ENCODE measurements around the gene SMIM34.
"Not testable (repeated sequence)": the region's sequence is repeated elsewhere in the genome, so short reads cannot be mapped to it uniquely, and the experiment has no call there.

Gene SMIM34

DNA sequence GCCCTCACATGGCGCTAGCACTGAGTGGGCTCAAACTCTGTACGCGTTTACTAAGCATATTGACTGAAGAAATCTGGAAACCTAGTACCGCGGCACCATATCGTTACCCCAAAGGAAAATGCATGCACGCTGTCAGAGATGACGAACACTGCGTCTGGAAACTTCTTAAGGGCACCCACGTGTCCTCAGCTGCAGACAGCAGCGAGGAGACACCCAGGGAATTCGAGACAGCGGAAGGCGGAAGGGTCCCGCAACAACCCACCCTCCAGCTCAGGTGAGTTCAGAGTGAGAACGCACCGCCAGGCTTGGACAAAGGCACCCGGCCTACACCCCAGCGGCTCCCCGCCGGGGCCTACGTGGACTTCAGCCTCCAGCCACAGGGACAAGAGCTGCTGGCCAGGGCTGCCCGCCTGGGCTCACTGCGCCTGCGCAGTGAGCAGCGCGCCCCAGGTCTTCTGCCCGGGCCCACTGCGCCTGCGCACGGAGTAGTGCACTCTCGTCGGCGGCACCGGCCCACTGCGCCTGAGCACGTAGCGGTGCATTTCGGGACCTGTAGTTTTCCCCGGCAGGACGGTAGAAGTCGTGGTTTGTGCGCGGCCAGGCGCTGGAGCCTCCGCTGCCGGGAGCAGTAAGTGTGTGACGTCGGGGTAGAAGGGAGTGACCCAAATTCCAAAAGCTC, 48.7 kb downstream of the SMIM34 start, which contains the start of gene SMIM11:
Gene SMIM11, plus strand, starts transcription at position 568 of the 679 bp plus-strand sequence. CDS start 3,998 bp downstream, outside the sequence.
- not testable (repeated sequence) for H3K4me3 ChIP-seq (IDR thresholded peaks at IDR 0.05; ENCODE audit: insufficient read depth, low read depth, low read length); H3K79me2 ChIP-seq (ENCODE audit: insufficient read depth, low read depth); H3K36me3 ChIP-seq (ENCODE audit: insufficient read depth); H3K9ac ChIP-seq; H3K4me2 ChIP-seq; H3K27ac ChIP-seq; H2AFZ ChIP-seq (ENCODE audit: low read depth); H3K4me1 ChIP-seq (ENCODE audit: low read depth, poor library complexity, severe bottlenecking); H4K20me1 ChIP-seq (ENCODE audit: insufficient read depth); H3K27me3 ChIP-seq (ENCODE audit: insufficient read depth, low read depth)

DNA sequence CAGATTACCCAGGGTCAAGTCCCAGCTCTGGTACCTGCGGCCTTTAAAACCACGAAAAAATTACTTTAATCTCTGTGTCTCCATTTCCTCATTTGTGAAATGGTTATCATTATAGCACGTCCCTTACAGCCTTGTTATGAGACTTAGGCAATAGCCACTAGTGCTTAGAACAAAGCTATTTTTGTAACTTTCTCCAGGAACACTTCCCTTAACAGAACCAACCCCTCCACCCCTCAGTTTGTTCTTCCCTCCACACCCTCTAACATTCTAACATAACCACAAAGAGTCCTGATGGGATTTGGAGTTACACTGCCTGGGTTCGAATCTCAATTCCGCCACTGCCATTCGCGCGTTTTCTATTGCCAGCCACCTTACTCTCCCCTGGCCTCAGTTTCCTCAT, 49.3 kb downstream of the SMIM34 start:
- H3K4me2 ChIP-seq; H2AFZ ChIP-seq (ENCODE audit: low read depth); H4K20me1 ChIP-seq (ENCODE audit: insufficient read depth); H3K79me2 ChIP-seq (ENCODE audit: insufficient read depth, low read depth); H3K4me1 ChIP-seq (ENCODE audit: low read depth, poor library complexity, severe bottlenecking); H3K27ac ChIP-seq; H3K27me3 ChIP-seq (ENCODE audit: insufficient read depth, low read depth); H3K36me3 ChIP-seq (ENCODE audit: insufficient read depth); H3K4me3 ChIP-seq (IDR thresholded peaks at IDR 0.05; ENCODE audit: insufficient read depth, low read depth, low read length); H3K9ac ChIP-seq: not testable (repeated sequence)

DNA sequence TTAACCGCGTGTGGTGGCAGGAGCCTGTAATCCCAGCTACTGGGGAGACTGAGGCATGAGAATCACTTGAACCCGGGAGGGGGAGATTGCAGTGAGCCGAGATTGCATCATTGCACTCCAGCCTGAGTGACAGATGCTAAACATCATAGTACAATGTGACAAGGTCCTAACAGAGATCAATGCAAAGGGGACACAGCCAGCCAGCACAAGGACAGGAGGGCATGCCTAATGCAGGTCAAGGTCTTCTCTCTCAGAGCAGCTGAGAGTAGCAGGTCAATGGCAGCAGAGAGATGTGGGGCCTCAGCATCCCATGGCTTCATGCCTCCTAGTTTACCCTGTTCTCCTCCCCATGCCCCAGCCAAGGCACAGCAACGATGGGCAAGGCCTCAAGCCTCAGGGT, 51.4 kb downstream of the SMIM34 start:
- H3K4me3 ChIP-seq (IDR thresholded peaks at IDR 0.05; ENCODE audit: insufficient read depth, low read depth, low read length): no peak overlapping the region
- TF ChIP-seq, protein P1, sequence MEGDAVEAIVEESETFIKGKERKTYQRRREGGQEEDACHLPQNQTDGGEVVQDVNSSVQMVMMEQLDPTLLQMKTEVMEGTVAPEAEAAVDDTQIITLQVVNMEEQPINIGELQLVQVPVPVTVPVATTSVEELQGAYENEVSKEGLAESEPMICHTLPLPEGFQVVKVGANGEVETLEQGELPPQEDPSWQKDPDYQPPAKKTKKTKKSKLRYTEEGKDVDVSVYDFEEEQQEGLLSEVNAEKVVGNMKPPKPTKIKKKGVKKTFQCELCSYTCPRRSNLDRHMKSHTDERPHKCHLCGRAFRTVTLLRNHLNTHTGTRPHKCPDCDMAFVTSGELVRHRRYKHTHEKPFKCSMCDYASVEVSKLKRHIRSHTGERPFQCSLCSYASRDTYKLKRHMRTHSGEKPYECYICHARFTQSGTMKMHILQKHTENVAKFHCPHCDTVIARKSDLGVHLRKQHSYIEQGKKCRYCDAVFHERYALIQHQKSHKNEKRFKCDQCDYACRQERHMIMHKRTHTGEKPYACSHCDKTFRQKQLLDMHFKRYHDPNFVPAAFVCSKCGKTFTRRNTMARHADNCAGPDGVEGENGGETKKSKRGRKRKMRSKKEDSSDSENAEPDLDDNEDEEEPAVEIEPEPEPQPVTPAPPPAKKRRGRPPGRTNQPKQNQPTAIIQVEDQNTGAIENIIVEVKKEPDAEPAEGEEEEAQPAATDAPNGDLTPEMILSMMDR (conservative IDR thresholded peaks at IDR 0.05; ENCODE audit: low read depth, low read length): no peak
- H4K20me1 ChIP-seq (ENCODE audit: insufficient read depth): no peaks in the 10 kb centered on the region
- no peaks in the 10 kb centered on the region for H3K79me2 ChIP-seq (ENCODE audit: insufficient read depth, low read depth)
- H3K27ac ChIP-seq: no peak overlapping the region
- H3K9ac ChIP-seq: no peak overlapping the region
- H2AFZ ChIP-seq (ENCODE audit: low read depth): no peak overlapping the region
- H3K36me3 ChIP-seq (ENCODE audit: insufficient read depth): no peaks in the 10 kb centered on the region
- no peak overlapping the region for H3K4me2 ChIP-seq
- no peaks in the 10 kb centered on the region for H3K27me3 ChIP-seq (ENCODE audit: insufficient read depth, low read depth)
- H3K4me1 ChIP-seq (ENCODE audit: low read depth, poor library complexity, severe bottlenecking): no peaks in the 10 kb centered on the region

DNA sequence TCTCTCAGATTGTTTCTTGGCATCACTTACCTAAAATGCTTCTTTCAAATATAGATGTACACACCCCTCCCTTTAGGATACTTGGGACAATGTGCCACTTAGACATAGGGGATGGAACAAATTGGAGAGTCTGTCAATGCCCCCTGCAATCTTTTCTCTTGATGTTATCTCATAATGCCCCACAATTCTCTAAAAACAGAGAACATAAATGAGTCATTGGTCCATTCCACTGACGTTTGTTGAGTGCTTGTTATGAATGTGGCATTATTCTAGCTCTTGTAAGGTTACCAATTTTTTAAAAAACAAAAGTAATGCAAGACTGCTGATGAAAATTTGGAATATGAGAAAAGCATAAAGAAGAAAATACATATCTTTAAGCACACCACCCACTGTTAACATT, 54.0 kb downstream of the SMIM34 start:
- Histone ChIP-seq H3K4me2 (no peak overlapping the region), H3K27ac (no peak overlapping the region), H2AFZ (ENCODE audit: low read depth) (no peak overlapping the region), H3K9ac (no peak overlapping the region), H4K20me1 (ENCODE audit: insufficient read depth) (no peaks in the 10 kb centered on the region), H3K4me3 (IDR thresholded peaks at IDR 0.05; ENCODE audit: insufficient read depth, low read depth, low read length) (no peak overlapping the region), H3K4me1 (ENCODE audit: low read depth, poor library complexity, severe bottlenecking) (no peaks in the 10 kb centered on the region), H3K36me3 (ENCODE audit: insufficient read depth) (no peaks in the 10 kb centered on the region), H3K79me2 (ENCODE audit: insufficient read depth, low read depth) (no peaks in the 10 kb centered on the region), H3K27me3 (ENCODE audit: insufficient read depth, low read depth) (no peaks in the 10 kb centered on the region)
- TF ChIP-seq, protein P1 (conservative IDR thresholded peaks at IDR 0.05; ENCODE audit: low read depth, low read length): no peak

Measured in KMS-11 (cell line).